Ishikawa (cell line): ENCODE data around the gene INAFM2.
A peak's percentile ranks its signal among the peaks of the same experiment; 100 is the strongest.

ENCODE experiments used
- CEBPB ChIP-seq: IDR thresholded peaks from 2 replicates; pipeline ENCODE4 v1.6.1; 2012
- CREB1 ChIP-seq: IDR thresholded peaks from 2 replicates; pipeline ENCODE4 v1.6.1; 2012; ENCODE audit warnings: low read depth
- EGR1 ChIP-seq: IDR thresholded peaks from 2 replicates; pipeline ENCODE4 v1.6.1; 2012
- EP300 ChIP-seq: IDR thresholded peaks from 2 replicates; pipeline ENCODE4 v1.6.1; 2012; ENCODE audit warnings: borderline replicate concordance
- FOXM1 ChIP-seq: IDR thresholded peaks from 2 replicates; pipeline ENCODE4 v1.6.1; 2012; ENCODE audit warnings: low read depth, borderline replicate concordance
- MAX ChIP-seq: IDR thresholded peaks from 2 replicates; pipeline ENCODE4 v1.6.1; 2012
- NFIC ChIP-seq: IDR thresholded peaks from 2 replicates; pipeline ENCODE4 v1.6.1; 2012
- RAD21 ChIP-seq: IDR thresholded peaks from 2 replicates; pipeline ENCODE4 v1.6.1; 2012; ENCODE audit warnings: low read depth
- TAF1 ChIP-seq: IDR thresholded peaks from 2 replicates; pipeline ENCODE4 v1.6.1; 2012; ENCODE audit warnings: low read depth, mild to moderate bottlenecking
- TCF12 ChIP-seq: IDR thresholded peaks from 2 replicates; pipeline ENCODE4 v1.6.1; 2012; ENCODE audit warnings: low read depth
- TEAD4 ChIP-seq: IDR thresholded peaks from 2 replicates; pipeline ENCODE4 v1.6.1; 2012
- YY1 ChIP-seq: IDR thresholded peaks from 2 replicates; pipeline ENCODE4 v1.6.1; 2012; ENCODE audit warnings: low read depth
- ZBTB7A ChIP-seq: IDR thresholded peaks from 2 replicates; pipeline ENCODE4 v1.6.1; 2012; ENCODE audit warnings: low read depth
- TF ChIP-seq, protein P1 (sequence below): IDR thresholded peaks from 2 replicates; pipeline ENCODE4 v1.6.1; 2012
- TF ChIP-seq, protein P2 (sequence below): IDR thresholded peaks from 2 replicates; pipeline ENCODE4 v1.6.1; 2012; ENCODE audit warnings: low read depth, mild to moderate bottlenecking

Gene INAFM2

GRCh38 chr15:40367371-40367685, 43.8 kb downstream of the INAFM2 start:
- TF ChIP-seq NFIC: no peak
- no peak for TF ChIP-seq ZBTB7A
- no peak for TF ChIP-seq TCF12
- TF ChIP-seq CEBPB: no peak
- TF ChIP-seq CREB1: no peak
- TF ChIP-seq, protein P1, sequence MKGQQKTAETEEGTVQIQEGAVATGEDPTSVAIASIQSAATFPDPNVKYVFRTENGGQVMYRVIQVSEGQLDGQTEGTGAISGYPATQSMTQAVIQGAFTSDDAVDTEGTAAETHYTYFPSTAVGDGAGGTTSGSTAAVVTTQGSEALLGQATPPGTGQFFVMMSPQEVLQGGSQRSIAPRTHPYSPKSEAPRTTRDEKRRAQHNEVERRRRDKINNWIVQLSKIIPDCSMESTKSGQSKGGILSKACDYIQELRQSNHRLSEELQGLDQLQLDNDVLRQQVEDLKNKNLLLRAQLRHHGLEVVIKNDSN: no peak
- TF ChIP-seq TEAD4: no peak

- TF ChIP-seq EGR1 (peak; percentile 69), RAD21 (peak; percentile 43), YY1 (no peak), CREB1 (peak; percentile 22; the same call in 1 of the 2 replicates), EP300 (no peak), FOXM1 (no peak), TEAD4 (no peak), TAF1 (no peak), CEBPB (no peak), TCF12 (no peak; the same call in none of the 2 replicates), MAX (peak; percentile 97), NFIC (peak; percentile 45; the same call in 1 of the 2 replicates), ZBTB7A (peak; percentile 77; the same call in 1 of the 2 replicates)
- TF ChIP-seq, protein P1: no peak
- TF ChIP-seq, protein P2, sequence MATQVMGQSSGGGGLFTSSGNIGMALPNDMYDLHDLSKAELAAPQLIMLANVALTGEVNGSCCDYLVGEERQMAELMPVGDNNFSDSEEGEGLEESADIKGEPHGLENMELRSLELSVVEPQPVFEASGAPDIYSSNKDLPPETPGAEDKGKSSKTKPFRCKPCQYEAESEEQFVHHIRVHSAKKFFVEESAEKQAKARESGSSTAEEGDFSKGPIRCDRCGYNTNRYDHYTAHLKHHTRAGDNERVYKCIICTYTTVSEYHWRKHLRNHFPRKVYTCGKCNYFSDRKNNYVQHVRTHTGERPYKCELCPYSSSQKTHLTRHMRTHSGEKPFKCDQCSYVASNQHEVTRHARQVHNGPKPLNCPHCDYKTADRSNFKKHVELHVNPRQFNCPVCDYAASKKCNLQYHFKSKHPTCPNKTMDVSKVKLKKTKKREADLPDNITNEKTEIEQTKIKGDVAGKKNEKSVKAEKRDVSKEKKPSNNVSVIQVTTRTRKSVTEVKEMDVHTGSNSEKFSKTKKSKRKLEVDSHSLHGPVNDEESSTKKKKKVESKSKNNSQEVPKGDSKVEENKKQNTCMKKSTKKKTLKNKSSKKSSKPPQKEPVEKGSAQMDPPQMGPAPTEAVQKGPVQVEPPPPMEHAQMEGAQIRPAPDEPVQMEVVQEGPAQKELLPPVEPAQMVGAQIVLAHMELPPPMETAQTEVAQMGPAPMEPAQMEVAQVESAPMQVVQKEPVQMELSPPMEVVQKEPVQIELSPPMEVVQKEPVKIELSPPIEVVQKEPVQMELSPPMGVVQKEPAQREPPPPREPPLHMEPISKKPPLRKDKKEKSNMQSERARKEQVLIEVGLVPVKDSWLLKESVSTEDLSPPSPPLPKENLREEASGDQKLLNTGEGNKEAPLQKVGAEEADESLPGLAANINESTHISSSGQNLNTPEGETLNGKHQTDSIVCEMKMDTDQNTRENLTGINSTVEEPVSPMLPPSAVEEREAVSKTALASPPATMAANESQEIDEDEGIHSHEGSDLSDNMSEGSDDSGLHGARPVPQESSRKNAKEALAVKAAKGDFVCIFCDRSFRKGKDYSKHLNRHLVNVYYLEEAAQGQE: no peak
Measured at GRCh38 chr15:40367686-40368611, 44.5 kb downstream of the INAFM2 start.

DNA sequence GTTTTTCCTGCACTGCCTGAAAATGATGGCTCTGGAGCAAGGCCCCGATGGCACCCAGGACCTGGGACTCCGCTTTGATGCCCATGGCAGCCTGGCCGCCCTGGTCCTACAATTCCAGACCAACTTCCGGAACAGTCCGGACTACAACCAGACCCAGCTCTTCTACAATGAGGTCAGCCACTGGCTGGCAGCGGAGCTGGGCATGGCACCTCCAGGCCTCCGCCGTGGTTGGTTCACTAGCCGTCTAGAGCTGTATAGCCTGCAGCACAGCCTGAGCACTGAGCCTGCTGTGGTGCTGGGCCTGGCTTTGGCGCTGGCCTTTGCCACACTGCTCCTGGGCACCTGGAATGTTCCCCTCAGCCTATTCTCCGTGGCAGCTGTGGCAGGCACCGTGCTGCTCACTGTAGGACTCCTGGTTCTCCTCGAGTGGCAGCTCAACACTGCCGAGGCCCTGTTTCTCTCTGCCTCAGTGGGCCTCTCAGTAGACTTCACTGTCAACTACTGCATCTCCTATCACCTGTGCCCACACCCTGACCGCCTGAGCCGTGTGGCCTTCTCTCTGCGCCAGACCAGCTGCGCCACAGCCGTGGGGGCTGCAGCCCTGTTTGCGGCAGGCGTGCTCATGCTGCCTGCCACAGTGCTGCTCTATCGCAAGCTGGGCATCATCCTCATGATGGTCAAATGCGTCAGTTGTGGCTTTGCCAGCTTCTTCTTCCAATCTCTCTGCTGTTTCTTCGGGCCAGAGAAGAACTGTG, 45.4 kb downstream of the INAFM2 start:
- TF ChIP-seq, protein P2: no peak
- TF ChIP-seq NFIC (no peak), TCF12 (no peak), CREB1 (no peak), RAD21 (no peak), FOXM1 (no peak), ZBTB7A (no peak), EP300 (no peak), YY1 (no peak), MAX (no peak), CEBPB (no peak), TAF1 (no peak), EGR1 (no peak)
- TF ChIP-seq, protein P1: no peak

GRCh38 chr15:40369474-40369869, 46.0 kb downstream of the INAFM2 start:
- TF ChIP-seq EP300 (no peak), TEAD4 (no peak), YY1 (no peak), TAF1 (no peak), CEBPB (no peak), MAX (no peak), RAD21 (no peak), FOXM1 (no peak), EGR1 (no peak), CREB1 (no peak), ZBTB7A (no peak), TCF12 (no peak)
- TF ChIP-seq, protein P1: no peak
- TF ChIP-seq, protein P2: no peak
